Endodermal cell (in vitro differentiated cells): Measurements from ENCODE around the gene ALOX12. TPM values are rescaled to one million over a fixed set of nuclear protein-coding genes. Genes with fewer than 3 reads are reported as not detected.

Experiments used
- DNase-seq: peaks from one replicate; pipeline ENCODE4 v3.0.0-alpha.2; 2017
- H3K27ac ChIP-seq: 2 replicates; pipeline ENCODE4 v1.5.1; 2013; ENCODE audit warnings: mild to moderate bottlenecking, low read depth, low read length, moderate library complexity
- H3K27me3 ChIP-seq: 2 replicates; pipeline ENCODE4 v1.6.1; 2013; ENCODE audit warnings: mild to moderate bottlenecking, low read length, moderate library complexity; ENCODE audit not compliant: insufficient read depth, control insufficient read depth, poor library complexity, severe bottlenecking
- H3K36me3 ChIP-seq: 2 replicates; pipeline ENCODE4 v1.7.0; 2013; ENCODE audit warnings: mild to moderate bottlenecking, low read length, moderate library complexity; ENCODE audit not compliant: control insufficient read depth, insufficient read depth
- H3K4me1 ChIP-seq: one replicate; pipeline ENCODE4 v1.7.0; 2013; ENCODE audit warnings: low read length; ENCODE audit not compliant: control insufficient read depth, insufficient read depth
- H3K4me3 ChIP-seq: 2 replicates; pipeline ENCODE4 v1.5.1; 2013; ENCODE audit warnings: mild to moderate bottlenecking, low read length, moderate library complexity
- H3K9ac ChIP-seq: 2 replicates; pipeline ENCODE4 v1.6.1; 2013; ENCODE audit warnings: mild to moderate bottlenecking, low read length, moderate library complexity; ENCODE audit not compliant: poor library complexity, severe bottlenecking; ENCODE audit errors: extremely low read depth
- H3K9me3 ChIP-seq: 2 replicates; pipeline ENCODE4 v1.6.1; 2013; ENCODE audit warnings: mild to moderate bottlenecking, low read length, moderate library complexity; ENCODE audit not compliant: control insufficient read depth
- H3K27ac Mint-ChIP-seq: 2 replicates; pipeline ENCODE4 v1.8.0; 2020; ENCODE audit warnings: mixed read lengths
- H3K27me3 Mint-ChIP-seq: 2 replicates; pipeline ENCODE4 v1.8.0; 2021; ENCODE audit warnings: mild to moderate bottlenecking, mixed read lengths; ENCODE audit not compliant: insufficient read depth
- H3K36me3 Mint-ChIP-seq: 2 replicates; pipeline ENCODE4 v1.8.0; 2020; ENCODE audit warnings: low read depth, mixed read lengths
- H3K4me1 Mint-ChIP-seq: 2 replicates; pipeline ENCODE4 v1.8.0; 2020; ENCODE audit warnings: mixed read lengths
- H3K4me3 Mint-ChIP-seq: 2 replicates; pipeline ENCODE4 v1.8.0; 2020; ENCODE audit warnings: mild to moderate bottlenecking, moderate library complexity, mixed read lengths
- H3K9me3 Mint-ChIP-seq: 2 replicates; pipeline ENCODE4 v1.8.0; 2020; ENCODE audit warnings: mild to moderate bottlenecking, mixed read lengths
- WGBS, 2 experiments: methylation state at CpG; one replicate each; pipeline versions ENCODE4 v1.1.5 to v1.1.7; 2013; ENCODE audit warnings: missing lambda C conversion rate in 2 of 2, mixed read lengths in 1 of 2; ENCODE audit not compliant: insufficient coverage in 1 of 2, insufficient read length in 1 of 2; 5-methylcytosine and 5-hydroxymethylcytosine counted together
- total RNA-seq, 2 donors: library from RNA; stranded (reverse); fragmentation: NEBNext Ultra II Directional in 1 of 2; extraction: Animal tissue kit (Norgen Biotek cat#: 25700) in 1 of 2; gene quantifications; 2 replicates in 1 of 2; 3 replicates in 1 of 2; pipeline ENCODE4 v1.2.1, GENCODE V29; 2021
- TF ChIP-seq, protein P1 (sequence below): fragments of 200-600 bp; sonication (generic); conservative IDR thresholded peaks from 2 replicates; pipeline ENCODE4 v1.5.0; 2021; ENCODE audit warnings: antibody characterized with exemption, mild to moderate bottlenecking

The ALOX12 gene
- total RNA-seq, 2 donors from 2014 or later, result 0.46 to 0.92 TPM

- Histone ChIP-seq H3K4me3 (no peak overlapping the region), H3K27ac (no peak overlapping the region), H3K9me3 (no peaks in the 10 kb centered on the region), H3K36me3 (peaks cover 3% of the 10 kb centered on the region), H3K27me3 (peaks cover 37% of the 10 kb centered on the region), H3K9ac (peak overlapping the region; percentile 30), H3K4me1 (no peaks in the 10 kb centered on the region)
- DNase-seq, result peak; percentile 43
- WGBS, 2 experiments, result 62 to 77% methylated on average over 5 to 10 of the region's 10 CpGs
- Mint-ChIP-seq H3K36me3 (peaks cover 12% of the 10 kb centered on the region), H3K4me1 (peaks cover 20% of the 10 kb centered on the region), H3K27me3 (peaks cover 39% of the 10 kb centered on the region), H3K27ac (peak overlapping the region; percentile 77), H3K9me3 (peaks cover 7% of the 10 kb centered on the region), H3K4me3 (no peak overlapping the region)
- TF ChIP-seq, protein P1, sequence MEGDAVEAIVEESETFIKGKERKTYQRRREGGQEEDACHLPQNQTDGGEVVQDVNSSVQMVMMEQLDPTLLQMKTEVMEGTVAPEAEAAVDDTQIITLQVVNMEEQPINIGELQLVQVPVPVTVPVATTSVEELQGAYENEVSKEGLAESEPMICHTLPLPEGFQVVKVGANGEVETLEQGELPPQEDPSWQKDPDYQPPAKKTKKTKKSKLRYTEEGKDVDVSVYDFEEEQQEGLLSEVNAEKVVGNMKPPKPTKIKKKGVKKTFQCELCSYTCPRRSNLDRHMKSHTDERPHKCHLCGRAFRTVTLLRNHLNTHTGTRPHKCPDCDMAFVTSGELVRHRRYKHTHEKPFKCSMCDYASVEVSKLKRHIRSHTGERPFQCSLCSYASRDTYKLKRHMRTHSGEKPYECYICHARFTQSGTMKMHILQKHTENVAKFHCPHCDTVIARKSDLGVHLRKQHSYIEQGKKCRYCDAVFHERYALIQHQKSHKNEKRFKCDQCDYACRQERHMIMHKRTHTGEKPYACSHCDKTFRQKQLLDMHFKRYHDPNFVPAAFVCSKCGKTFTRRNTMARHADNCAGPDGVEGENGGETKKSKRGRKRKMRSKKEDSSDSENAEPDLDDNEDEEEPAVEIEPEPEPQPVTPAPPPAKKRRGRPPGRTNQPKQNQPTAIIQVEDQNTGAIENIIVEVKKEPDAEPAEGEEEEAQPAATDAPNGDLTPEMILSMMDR, result no peak
Observed at GRCh38 chr17:7019367-7019766, 23.5 kb downstream of the ALOX12 start.

GRCh38 chr17:7019839-7020519 is 24.1 kb downstream of the ALOX12 start:
- peaks cover 19% of the 10 kb centered on the region for H3K4me1 Mint-ChIP-seq
- DNase-seq, result peak; percentile 92

DNA sequence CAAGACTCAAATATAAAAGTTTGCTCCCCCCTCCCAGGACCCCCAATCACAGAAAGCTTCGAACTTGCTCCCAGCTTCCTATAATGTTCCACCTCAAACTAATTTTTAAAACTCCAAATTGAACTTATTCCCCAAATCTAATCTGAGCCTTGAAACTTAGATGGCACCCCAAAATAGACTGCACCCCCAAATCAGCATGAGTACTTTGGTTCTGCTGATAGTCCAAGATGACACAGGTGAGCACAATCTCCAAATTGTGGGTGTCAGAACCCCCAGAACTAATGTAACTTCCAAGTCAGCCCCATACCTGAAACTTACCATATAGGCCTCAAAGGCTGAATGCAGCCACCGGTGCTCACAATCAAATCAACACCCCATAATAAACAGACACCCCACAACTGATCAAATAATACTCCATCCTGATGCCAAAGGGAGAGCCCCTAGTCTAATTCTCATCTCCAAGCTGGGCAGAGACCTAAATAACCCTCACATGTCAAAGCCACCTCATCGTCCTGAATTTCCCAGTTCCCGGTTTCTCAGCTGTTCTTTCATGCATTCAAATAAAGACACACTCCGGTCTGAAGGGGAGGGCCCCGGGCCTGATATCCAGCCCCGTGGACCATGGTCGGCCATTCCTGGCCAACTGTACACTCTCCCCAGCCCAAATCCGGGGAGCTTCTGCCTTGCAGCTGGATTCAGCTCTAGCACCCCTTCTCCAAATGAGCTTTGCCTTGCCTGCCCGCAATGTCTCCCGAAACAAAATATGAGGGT is 25.2 kb downstream of the ALOX12 start:
- peaks cover 7% of the 10 kb centered on the region for H3K9me3 Mint-ChIP-seq
- Histone ChIP-seq H3K9me3 (no peaks in the 10 kb centered on the region), H3K27me3 (peaks cover 37% of the 10 kb centered on the region), H3K36me3 (peaks cover 3% of the 10 kb centered on the region), H3K4me1 (no peaks in the 10 kb centered on the region), H3K9ac (no peak overlapping the region), H3K4me3 (no peak overlapping the region), H3K27ac (no peak overlapping the region)
- 91 to 96% methylated on average over 6 to 11 of the region's 11 CpGs for WGBS, 2 experiments
- peaks cover 43% of the 10 kb centered on the region for H3K27me3 Mint-ChIP-seq
- H3K4me3 Mint-ChIP-seq, result no peak overlapping the region
- no peak overlapping the region for H3K27ac Mint-ChIP-seq
- peaks cover 11% of the 10 kb centered on the region for H3K36me3 Mint-ChIP-seq
- peak; percentile 56 for DNase-seq
- TF ChIP-seq, protein P1, result no peak
- H3K4me1 Mint-ChIP-seq, result peaks cover 16% of the 10 kb centered on the region

More at GRCh38 chr17:7019839-7020519, 24.1 kb downstream of the ALOX12 start:
- H3K4me3 ChIP-seq, result no peak overlapping the region
- H3K4me1 ChIP-seq, result no peaks in the 10 kb centered on the region
- H3K9me3 Mint-ChIP-seq, result peaks cover 7% of the 10 kb centered on the region
- H3K27ac ChIP-seq, result no peak overlapping the region
- H3K27me3 ChIP-seq, result peaks cover 37% of the 10 kb centered on the region
- no peaks in the 10 kb centered on the region for H3K9me3 ChIP-seq
- peaks cover 11% of the 10 kb centered on the region for H3K36me3 Mint-ChIP-seq
- peaks cover 43% of the 10 kb centered on the region for H3K27me3 Mint-ChIP-seq
- H3K9ac ChIP-seq, result peak overlapping the region; percentile 30
- no peak overlapping the region for H3K4me3 Mint-ChIP-seq
- peak overlapping the region; percentile 77 for H3K27ac Mint-ChIP-seq
- WGBS, 2 experiments, result 50% methylated on average over 9 of the region's 16 CpGs; no CpG with 5 or more reads in 1 of the 2 experiments
- peaks cover 3% of the 10 kb centered on the region for H3K36me3 ChIP-seq
- TF ChIP-seq, protein P1, result no peak
